ENCODE measurements around the gene CIB1.

DNA sequence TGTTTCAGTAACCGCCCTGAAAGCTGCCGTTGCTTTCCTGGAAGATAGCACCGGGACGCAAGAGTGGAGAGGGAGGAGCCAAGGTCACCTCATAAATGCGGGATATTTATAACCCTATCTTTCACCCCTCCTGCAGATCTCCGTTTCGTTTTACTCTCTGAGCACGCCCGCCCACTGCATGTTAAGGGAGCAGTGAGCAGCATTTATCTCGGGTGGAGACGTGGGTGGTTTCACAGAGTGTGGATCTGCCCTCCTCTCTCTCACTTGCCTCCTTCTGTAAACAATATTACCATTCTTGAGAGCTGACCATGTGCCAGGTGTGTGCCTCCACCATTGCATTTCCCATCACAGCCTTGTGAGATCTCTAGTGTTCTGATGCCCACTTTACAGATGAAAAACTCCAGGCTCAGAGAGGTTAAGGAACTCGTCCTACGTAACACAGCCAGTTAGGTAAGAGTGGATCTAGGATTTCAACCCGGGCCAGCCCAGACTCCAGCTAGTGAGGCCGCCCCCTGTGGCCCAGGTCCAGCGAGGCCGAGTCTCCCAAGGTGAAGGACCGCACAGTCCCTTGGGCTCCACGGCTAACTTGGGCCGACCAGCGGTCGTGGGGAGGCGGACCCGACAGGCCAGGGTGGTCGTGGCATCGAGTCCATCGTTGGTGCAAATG, 49.5 kb downstream of the CIB1 start:
- TF ChIP-seq CTCF (IDR thresholded peaks at IDR 0.05) (no peak), POLR2A (IDR thresholded peaks at IDR 0.05) (no peak)

All from uterus (tissue), 2 donors.